UCSD-AML1 (cell line): ENCODE results near the gene PABPC1L.

ENCODE experiments used
- DNase-seq: peaks from one replicate; lab custom pipeline; 2025; ENCODE audit not compliant: unreplicated experiment; lab: John Stamatoyannopoulos, UW

The PABPC1L gene

DNA sequence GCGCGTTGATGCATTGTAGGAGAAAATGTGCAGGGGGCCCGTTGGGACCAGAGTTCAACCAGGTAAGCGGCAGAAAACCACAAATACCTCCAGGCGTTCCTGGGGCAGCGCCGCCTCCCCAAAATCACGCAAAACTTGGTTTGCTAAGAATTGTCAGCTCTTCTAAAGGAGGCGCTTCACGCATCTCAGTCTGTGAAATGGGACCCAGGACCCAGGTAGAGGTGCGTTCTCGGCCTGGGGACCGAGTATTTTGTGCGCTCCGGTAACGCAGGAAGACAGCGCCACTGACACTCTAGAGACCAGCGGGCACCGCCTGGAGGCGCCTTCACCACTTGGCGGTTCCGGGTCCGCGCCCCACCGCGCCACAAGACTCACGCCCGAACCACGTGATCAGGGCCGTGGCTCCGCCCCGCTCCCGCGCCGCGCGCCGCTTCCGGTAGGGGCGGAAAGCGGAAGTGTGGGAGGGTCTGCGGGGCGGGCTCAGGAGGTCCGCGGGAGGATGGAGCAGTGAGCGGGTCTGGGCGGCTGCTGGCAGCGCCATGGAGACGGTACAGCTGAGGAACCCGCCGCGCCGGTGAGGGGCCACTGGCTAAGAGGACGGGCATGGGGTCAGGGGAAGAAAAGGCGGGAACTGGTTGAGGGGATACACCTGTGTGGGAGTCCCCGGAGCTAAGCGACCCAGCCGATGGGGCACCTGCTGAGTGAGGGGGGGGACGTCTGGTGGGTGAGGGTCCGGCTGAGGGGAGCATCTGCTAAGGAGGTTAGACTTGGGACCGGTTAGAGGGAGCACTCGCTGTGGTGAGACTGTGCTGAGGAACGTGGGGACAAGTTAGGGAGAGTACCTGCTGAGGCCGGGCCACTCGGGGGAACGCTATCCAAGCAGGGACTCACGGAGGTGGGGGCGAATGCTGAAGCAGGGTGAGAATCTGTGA, 56.4 kb downstream of the PABPC1L start, which contains the start of gene STK4:
Gene STK4 (plus strand): TSS at position 483 of the 932 bp plus-strand sequence. CDS start 57 bp downstream, at position 540.
- DNase-seq: peak; percentile 98

DNA sequence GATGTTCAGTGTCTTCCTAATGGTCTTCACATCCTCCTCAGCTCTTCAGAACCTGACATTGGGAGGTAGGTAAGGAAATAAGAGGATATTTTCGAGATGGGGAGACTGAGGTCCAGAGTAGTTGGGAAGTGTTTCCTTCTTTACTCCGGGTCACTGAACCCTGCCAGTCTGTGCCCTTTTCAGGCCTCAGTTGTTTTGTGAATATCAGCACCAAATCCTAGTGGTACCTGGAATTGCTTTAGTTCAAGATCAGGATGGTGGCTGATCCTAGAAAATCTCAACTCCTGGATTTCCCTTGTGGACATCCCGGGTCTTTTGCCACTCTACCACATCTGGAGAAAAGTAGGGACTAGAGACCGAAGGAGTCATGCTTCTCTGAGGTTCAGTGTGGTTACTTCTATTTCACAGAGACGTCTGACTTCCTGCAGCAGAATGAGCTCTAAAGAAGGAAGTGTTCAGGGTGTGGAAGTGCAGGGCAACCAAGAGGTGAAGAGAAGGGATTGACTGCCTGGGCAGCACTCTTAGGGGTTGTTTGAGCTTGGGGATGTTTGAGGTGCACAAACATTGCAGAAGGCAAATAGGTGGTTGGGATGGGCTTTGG, 57.4 kb downstream of the PABPC1L start:
- peak; percentile 28 for DNase-seq

DNA sequence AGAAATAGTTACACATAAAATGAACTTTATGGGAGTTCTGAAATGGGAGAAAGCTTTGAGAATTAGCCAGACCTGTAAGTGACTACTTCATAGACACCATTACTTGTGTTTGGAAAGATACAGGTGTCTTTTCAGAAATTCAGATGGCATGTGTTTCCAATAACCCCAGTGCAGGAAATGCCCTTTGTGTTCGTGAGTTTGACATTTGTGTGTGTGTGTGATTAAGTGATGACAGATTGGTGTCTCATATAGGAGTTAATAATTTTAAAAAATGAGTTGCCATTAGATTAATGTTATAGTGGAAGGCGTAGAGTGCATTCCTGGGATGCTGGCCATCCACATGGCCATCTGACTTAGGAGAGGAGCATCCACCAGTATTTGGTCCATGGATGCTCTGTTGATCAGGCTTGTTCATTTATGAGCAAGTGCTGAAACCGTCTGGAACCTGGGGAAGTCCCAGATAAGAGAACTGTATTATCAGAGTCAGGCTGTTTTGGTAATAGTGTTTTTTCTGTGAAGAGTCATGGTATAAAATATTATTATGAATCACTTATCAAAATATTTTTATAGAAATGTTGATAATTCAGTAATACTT, 59.5 kb downstream of the PABPC1L start:
- no peak for DNase-seq

DNA sequence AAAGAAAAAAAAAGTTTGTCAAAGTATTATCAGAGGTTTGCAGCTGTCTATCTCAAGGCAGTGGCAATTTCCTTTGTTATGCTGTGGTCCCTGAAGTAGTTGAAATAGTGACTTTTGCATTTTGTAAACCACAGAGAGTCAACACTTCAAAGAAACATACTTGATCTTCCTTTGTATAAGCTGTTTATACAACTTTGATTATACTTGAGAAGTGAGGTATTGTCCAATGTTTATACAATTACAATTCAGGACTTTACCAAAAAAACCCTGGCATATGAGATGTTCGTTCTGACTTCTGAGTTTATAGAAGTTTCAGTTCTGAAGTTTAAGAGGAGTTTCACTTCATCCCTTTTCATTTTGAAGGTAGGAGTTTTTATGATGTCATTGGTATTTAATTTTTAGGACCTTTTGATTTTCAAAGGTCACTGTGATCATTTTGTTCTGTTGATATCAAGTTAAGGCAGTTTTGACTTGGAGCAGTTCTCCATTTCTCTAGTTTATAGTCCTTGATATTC, 60.4 kb downstream of the PABPC1L start:
- no peak for DNase-seq

DNA sequence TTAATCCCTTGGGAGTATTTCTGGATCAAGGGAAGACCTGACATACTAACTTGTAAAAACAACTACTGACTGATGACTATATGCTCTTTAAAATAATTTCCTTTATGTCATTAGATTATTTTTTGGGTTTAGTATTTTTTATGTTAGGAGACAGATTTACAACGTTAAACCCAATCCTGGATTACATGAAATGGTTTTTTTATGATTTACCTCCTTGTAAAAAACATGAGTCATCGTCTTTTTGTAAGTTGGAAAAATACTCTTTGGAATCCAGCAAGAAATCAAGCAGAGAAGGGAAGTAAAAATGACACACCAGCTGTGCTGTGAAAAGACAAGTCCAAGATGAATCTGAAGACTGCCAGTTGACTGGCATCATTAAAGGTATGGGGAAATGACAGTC, 63.2 kb downstream of the PABPC1L start:
- DNase-seq: no peak

DNA sequence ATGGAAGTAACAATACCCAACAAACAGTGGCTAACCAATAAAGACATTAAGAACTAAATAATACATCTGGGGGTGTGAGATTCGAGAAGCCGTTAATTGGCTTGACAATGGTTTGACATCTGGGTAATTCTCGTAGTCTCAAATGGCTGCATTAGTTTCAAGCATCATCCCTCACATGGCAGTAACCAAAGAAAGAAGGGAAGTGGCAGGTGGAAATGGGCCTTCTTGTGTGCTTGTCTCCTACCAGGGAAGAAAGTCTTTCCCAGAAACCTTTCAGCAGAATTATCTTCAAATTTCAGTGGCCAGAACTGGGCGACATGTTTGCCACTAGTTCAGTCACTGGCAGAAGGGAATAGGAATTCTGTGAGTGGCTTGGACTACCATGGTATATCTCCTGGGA, 66.8 kb downstream of the PABPC1L start:
- DNase-seq: no peak

DNA sequence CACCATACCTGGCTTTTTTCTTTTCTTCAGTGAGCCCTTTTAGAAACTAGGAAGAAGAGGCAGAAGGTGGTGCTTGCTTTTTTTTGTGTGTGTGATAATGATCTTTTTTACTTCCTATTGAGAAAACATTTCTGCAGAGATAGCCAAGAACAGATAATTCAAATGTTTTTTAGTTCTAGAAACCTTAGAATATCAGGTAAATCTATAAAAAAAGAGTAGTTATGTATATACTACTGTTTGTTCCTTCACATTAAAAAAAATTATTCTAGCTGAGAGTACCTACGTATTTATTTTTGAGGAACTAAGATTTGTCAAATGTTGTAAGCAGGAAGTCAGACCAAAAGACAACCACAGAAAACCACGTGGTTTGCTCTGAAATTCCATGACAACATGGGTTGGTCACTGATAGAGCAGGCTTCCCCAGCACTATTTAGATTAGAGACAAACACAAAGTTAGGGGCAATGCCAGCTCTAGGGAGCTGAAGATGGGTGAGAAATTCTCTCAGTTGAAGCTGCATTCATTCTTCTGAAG, 69.3 kb downstream of the PABPC1L start:
- peak; percentile 24 for DNase-seq

DNA sequence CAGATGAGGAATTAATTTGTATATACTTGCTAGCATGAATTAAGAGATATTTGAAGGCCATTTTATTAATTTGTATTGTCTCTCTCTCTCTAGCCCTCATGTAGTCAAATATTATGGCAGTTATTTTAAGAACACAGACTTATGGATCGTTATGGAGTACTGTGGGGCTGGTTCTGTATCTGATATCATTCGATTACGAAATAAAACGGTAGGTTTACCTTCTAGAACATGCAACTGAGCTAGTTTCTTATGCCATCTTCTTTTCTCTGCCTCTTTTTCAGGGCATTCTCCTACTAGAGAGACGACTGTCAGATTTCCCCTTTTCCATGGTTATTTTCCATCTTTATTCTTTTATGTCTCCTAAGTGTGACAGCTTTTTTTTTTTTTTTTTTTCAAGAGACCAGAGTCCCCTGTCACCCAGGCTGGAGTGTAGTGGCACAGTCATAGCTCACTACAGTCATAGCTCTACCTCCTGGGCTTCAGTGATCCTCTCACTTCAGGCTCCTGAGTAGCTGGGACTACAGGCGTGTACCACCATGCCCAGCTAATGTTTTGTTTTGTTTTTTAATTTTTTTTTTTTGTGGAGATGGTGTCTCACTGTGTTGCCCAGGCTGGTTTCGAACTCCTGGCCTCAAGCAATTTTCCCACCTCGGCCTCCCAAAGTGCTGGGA, 72.0 kb downstream of the PABPC1L start:
- no peak for DNase-seq

DNA sequence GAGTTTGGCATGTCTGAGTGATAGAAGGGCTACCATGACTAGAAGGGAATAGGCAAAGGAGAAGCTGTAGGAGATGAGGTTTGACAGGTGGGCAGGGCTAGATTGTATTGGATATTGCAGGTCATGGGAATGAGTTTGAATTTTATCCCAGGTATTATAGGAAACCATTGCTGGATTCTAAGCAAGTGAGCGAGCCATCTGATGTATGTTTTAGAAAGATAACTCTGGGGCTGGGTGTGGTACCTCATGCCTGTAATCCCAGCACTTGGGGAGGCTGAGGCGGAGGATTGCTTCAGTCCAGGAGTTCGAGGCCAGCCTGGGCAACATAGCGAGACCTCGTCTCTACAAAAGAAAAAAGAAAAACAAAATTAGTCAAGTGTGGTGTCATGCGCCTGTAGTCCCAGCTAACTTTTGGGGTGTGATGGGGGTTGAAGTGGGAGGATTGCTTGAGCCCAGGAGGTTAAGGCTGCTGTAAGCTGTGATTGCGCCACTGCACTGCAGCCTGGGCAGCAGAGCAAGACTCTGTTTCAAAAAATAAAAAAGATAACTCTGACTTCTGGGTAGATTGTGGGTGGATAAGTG, 73.3 kb downstream of the PABPC1L start:
- DNase-seq: no peak

DNA sequence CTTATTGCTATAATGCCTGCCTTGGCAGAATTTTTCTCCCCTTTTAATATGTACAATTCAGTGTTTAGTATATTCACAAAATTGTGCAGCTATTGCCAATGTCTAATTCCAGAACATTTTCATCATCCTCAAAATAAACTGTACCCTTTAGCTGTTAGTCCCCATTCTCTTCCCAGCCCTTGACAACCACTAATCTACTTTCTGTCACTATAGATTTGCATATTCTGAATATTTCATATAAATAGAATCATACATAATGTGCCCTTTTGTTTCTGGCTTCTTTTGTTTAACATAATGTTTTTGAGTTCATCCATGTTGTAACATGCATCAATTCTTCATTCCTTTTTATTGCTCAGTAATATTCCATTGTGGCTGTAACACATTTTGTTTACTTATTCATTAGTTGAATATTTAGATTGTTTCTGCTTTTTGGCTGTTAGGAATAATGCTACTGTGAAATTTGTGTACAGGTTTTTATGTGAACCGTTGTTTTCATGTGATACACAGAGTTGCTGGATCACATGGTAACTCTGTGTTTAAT, 78.8 kb downstream of the PABPC1L start:
- DNase-seq: no peak
